HepG2 (cell line): ENCODE data around the gene S100P. TPM values are rescaled to one million over a fixed set of nuclear protein-coding genes. Genes with fewer than 3 reads are reported as not detected.

ENCODE experiments used
- ATAC-seq: fragments of 200-7000 bp; cut with Tn5 transposase; 3 replicates; pipeline ENCODE4 v1.9.1; 2020; ENCODE audit warnings: mild to moderate bottlenecking, moderate library complexity
- BruUV-seq: library from RNA; stranded (reverse); fragments of 400-500 nt; replicated peaks from 2 replicates; lab custom pipeline; 2021; lab: Mats Ljungman, UMichigan
- CTCF ChIA-PET: fragments of 300-600 bp; formaldehyde crosslinking; extraction: SDS; loops from one replicate; lab custom pipeline; 2021; ENCODE audit warnings: low total read pairs, inconsistent platforms, low intra/inter-chr PET ratio; lab: Yijun Ruan, JAX
- POLR2A ChIA-PET: fragments of 350-600 bp; sonication (Branson Sonifier 250); formaldehyde crosslinking; loops from one replicate; lab custom pipeline; 2020; ENCODE audit warnings: antibody characterized with exemption, inconsistent platforms; lab: Yijun Ruan, JAX
- DNase-seq: peaks from one replicate; pipeline ENCODE4 v3.0.0-alpha.2; 2015; ENCODE audit warnings: low spot score
- FAIRE-seq: peaks from 3 replicates; lab custom pipeline; 2011; peaks lifted over from hg19 to GRCh38; lab: Jason Lieb, UNC
- H2AFZ ChIP-seq: one replicate; pipeline ENCODE4 v1.6.1; 2011; ENCODE audit warnings: low read length, inconsistent platforms
- H3K27ac ChIP-seq: fragments of 300-600 bp; 3 replicates; pipeline ENCODE4 v1.8.0; 2011; ENCODE audit warnings: mixed run types, mild to moderate bottlenecking, mixed read lengths, low read length, inconsistent platforms; ENCODE audit not compliant: insufficient read depth; ENCODE audit errors: extremely low read length
- H3K27me3 ChIP-seq, 2 experiments: fragments of 200-600 bp in 1 of 2; 2 replicates in 1 of 2; 3 replicates in 1 of 2; pipeline versions ENCODE4 v1.6.0 to v1.8.0; 2011; ENCODE audit warnings: low read length in 2 of 2, mild to moderate bottlenecking in 2 of 2, moderate library complexity in 2 of 2, inconsistent platforms in 1 of 2; ENCODE audit not compliant: insufficient read depth in 2 of 2, control insufficient read depth in 1 of 2
- H3K36me3 ChIP-seq, 2 experiments: fragments of 200-600 bp in 1 of 2; replicated peaks in 1 of 2; 2 replicates in 1 of 2; 3 replicates in 1 of 2; pipeline versions ENCODE4 v1.5.1 to v1.8.0; 2011; ENCODE audit warnings: low read length in 2 of 2, inconsistent platforms in 1 of 2; ENCODE audit not compliant: insufficient read depth in 2 of 2, control insufficient read depth in 1 of 2
- H3K4me1 ChIP-seq: 2 replicates; pipeline ENCODE4 v1.5.1; 2012; ENCODE audit warnings: low read length, inconsistent platforms; ENCODE audit not compliant: insufficient read depth
- H3K4me2 ChIP-seq: 2 replicates; pipeline ENCODE4 v1.6.0; 2011; ENCODE audit warnings: low read depth, low read length, inconsistent platforms
- H3K4me3 ChIP-seq, 3 experiments: fragments of 200-600 bp in 1 of 3; sonication (generic), shearing (Covaris generic) in 1 of 3; replicated peaks in 1 of 3; 2 replicates each; pipeline ENCODE4 v1.5.1; 2011 to 2016; ENCODE audit warnings: low read length in 3 of 3, inconsistent platforms in 2 of 3, low read depth in 2 of 3, mild to moderate bottlenecking in 2 of 3, control low read depth in 1 of 3, mixed read lengths in 1 of 3; ENCODE audit not compliant: insufficient read depth in 1 of 3
- H3K79me2 ChIP-seq: one replicate; pipeline ENCODE4 v1.6.1; 2011; ENCODE audit warnings: low read length, inconsistent platforms; ENCODE audit not compliant: insufficient read depth
- H3K9ac ChIP-seq: 2 replicates; pipeline ENCODE4 v1.6.0; 2011; ENCODE audit warnings: mild to moderate bottlenecking, low read depth, low read length, inconsistent platforms; ENCODE audit not compliant: insufficient read depth
- H3K9me3 ChIP-seq: 2 replicates; pipeline ENCODE4 v1.5.1; 2012; ENCODE audit warnings: mild to moderate bottlenecking, low read length
- H4K20me1 ChIP-seq: 2 replicates; pipeline ENCODE4 v1.6.0; 2011; ENCODE audit warnings: inconsistent platforms, mild to moderate bottlenecking, low read length, moderate library complexity; ENCODE audit not compliant: insufficient read depth
- ATF7-NPFF ChIP-seq: sonication (generic); formaldehyde crosslinking; IDR thresholded peaks from 2 replicates; pipeline ENCODE4 v1.8.1; 2023; ENCODE audit warnings: mild to moderate bottlenecking, low read depth, missing genetic modification reagents, moderate library complexity
- GLI4 ChIP-seq: sonication (generic); formaldehyde crosslinking; IDR thresholded peaks from 2 replicates; pipeline ENCODE4 v1.5.1; 2020; ENCODE audit warnings: missing genetic modification reagents, mild to moderate bottlenecking, moderate library complexity, borderline replicate concordance
- JARID2 ChIP-seq: sonication (generic); formaldehyde crosslinking; IDR thresholded peaks from 2 replicates; pipeline ENCODE4 v1.8.1; 2023; ENCODE audit warnings: missing genetic modification reagents, inconsistent platforms; ENCODE audit not compliant: insufficient replicate concordance
- RAD21 ChIP-seq: fragments of 450-650 bp; formaldehyde crosslinking; IDR thresholded peaks from 2 replicates; pipeline ENCODE4 v1.5.0; 2020; ENCODE audit warnings: mild to moderate bottlenecking
- RBFOX2 ChIP-seq: fragments of 200-400 bp; formaldehyde crosslinking; IDR thresholded peaks from 2 replicates; pipeline ENCODE4 v1.6.1; 2017; ENCODE audit warnings: low read depth, mild to moderate bottlenecking, low read length
- SP5 ChIP-seq: IDR thresholded peaks from 2 replicates; pipeline ENCODE4 v1.6.1; 2016; ENCODE audit warnings: low read depth, borderline replicate concordance
- SSRP1 ChIP-seq: IDR thresholded peaks from 2 replicates; pipeline ENCODE4 v1.6.1; 2016; ENCODE audit warnings: control low read depth
- TRIM22 ChIP-seq: fragments of 450-650 bp; IDR thresholded peaks from 2 replicates; pipeline ENCODE4 v1.6.1; 2017
- ZFX ChIP-seq: sonication (generic); formaldehyde crosslinking; IDR thresholded peaks from 2 replicates; pipeline ENCODE4 v1.4.0; 2020; ENCODE audit warnings: mild to moderate bottlenecking, low read depth, missing genetic modification reagents, moderate library complexity
- ZMAT3 ChIP-seq: sonication (generic); formaldehyde crosslinking; conservative IDR thresholded peaks from 2 replicates; pipeline ENCODE4 v1.7.0; 2021; ENCODE audit warnings: missing genetic modification reagents
- ZNF280D ChIP-seq: sonication (generic); formaldehyde crosslinking; IDR thresholded peaks from 2 replicates; pipeline ENCODE4 v1.5.1; 2020; ENCODE audit warnings: mild to moderate bottlenecking, missing genetic modification reagents
- ZNF564 ChIP-seq: sonication (generic); formaldehyde crosslinking; IDR thresholded peaks from 2 replicates; pipeline ENCODE4 v1.8.1; 2023; ENCODE audit warnings: mild to moderate bottlenecking, missing genetic modification reagents
- ZNF572 ChIP-seq: sonication (generic); formaldehyde crosslinking; IDR thresholded peaks from 2 replicates; pipeline ENCODE4 v1.5.1; 2020; ENCODE audit warnings: mild to moderate bottlenecking, missing genetic modification reagents
- ZNF605 ChIP-seq: sonication (generic); formaldehyde crosslinking; IDR thresholded peaks from 2 replicates; pipeline ENCODE4 v1.8.0; 2022; ENCODE audit warnings: mild to moderate bottlenecking, missing genetic modification reagents
- ZNF616 ChIP-seq: sonication (generic); formaldehyde crosslinking; IDR thresholded peaks from 2 replicates; pipeline ENCODE4 v1.5.0; 2020; ENCODE audit warnings: low read depth, mild to moderate bottlenecking, missing genetic modification reagents
- ZNF772 ChIP-seq: sonication (generic); formaldehyde crosslinking; IDR thresholded peaks from 2 replicates; pipeline ENCODE4 v1.5.0; 2020; ENCODE audit warnings: mild to moderate bottlenecking, missing genetic modification reagents
- ZNF773 ChIP-seq: sonication (generic); formaldehyde crosslinking; IDR thresholded peaks from 2 replicates; pipeline ENCODE4 v1.4.0; 2020; ENCODE audit warnings: missing genetic modification reagents, borderline replicate concordance
- ZNF891 ChIP-seq: sonication (generic); formaldehyde crosslinking; IDR thresholded peaks from 2 replicates; pipeline ENCODE4 v1.5.0; 2020; ENCODE audit warnings: mild to moderate bottlenecking, missing genetic modification reagents
- WGBS: methylation state at CpG from one replicate; pipeline ENCODE4 v1.1.6; 2017; ENCODE audit warnings: low lambda C conversion rate; 5-methylcytosine and 5-hydroxymethylcytosine counted together
- in situ Hi-C: cut with HindIII; loops from 2 replicates; pipeline ENCODE4 v1.10.0; 2017; ENCODE audit warnings: low pct_unique_long_range_greater_than_20kb; ENCODE audit not compliant: extremely low pct_ligation_motif_present
- intact Hi-C: fragments of 100-400 bp; cut with micrococcal nuclease; formaldehyde crosslinking; loops from one replicate; pipeline ENCODE4 v1.10.0; 2022; ENCODE audit not compliant: unreplicated experiment
- polyA plus RNA-seq, 8 experiments: library from polyadenylated mRNA; depleted of rRNA in 3 of 8; stranded (reverse) in 7 of 8; unstranded in 1 of 8; fragments of >200 nt; fragmentation: Illumina TruSeq in 4 of 8; extraction: Trizol in 4 of 8; gene quantifications; 2 replicates each; pipeline versions ENCODE4 v1.2.1 to v1.2.3, GENCODE V29; 2011 to 2016; ENCODE audit warnings: low read depth in 4 of 8, missing spikeins in 1 of 8, mixed read lengths in 1 of 8; ENCODE audit not compliant: insufficient read depth in 1 of 8
- total RNA-seq, 5 experiments: library from RNA; depleted of rRNA; stranded (reverse); fragments of >200 nt; fragmentation: Illumina TruSeq; extraction: Trizol; gene quantifications; 2 replicates each; pipeline ENCODE4 v1.2.3, GENCODE V29; 2016; ENCODE audit warnings: low read depth in 1 of 5
- TF ChIP-seq, protein P1 (sequence below): sonication (generic); formaldehyde crosslinking; IDR thresholded peaks from 2 replicates; pipeline ENCODE4 v1.5.0; 2020; ENCODE audit warnings: missing genetic modification reagents

Gene S100P
- total and polyA plus RNA-seq, 2 of the 13 experiments (the other 11 are each of a cell fraction or from before 2014, with no cell fraction given), result 278 to 1,649 TPM

- Histone ChIP-seq H4K20me1 (0 out of 2 replicates have a peak, but pooled peaks cover 8% of the 10 kb centered on the region), H3K4me3 (peak within 1 kb of the TSS; percentile 83 to 93 (median 88)), H3K27me3 (no peaks in the 10 kb centered on the region), H3K36me3 (no peaks in the 10 kb centered on the region), H3K27ac (peak within 1 kb of the TSS; percentile 79), H3K4me1 (peaks cover 45% of the 10 kb centered on the region), H3K9ac (peak within 1 kb of the TSS; percentile 91), H3K4me2 (peak within 1 kb of the TSS; percentile 99), H2AFZ (peak within 1 kb of the TSS; percentile 98), H3K79me2 (peaks cover 22% of the 10 kb centered on the region), H3K9me3 (no peaks in the 10 kb centered on the region)
- ATAC-seq, result peak; percentile 79
- in situ Hi-C loops (no loop called here), intact Hi-C loops (no loop called here)
- TSS peak; percentile 84 for BruUV-seq
- peak; percentile 80 for DNase-seq
- WGBS, result 1% methylated on average over 26 of the region's 109 CpGs
- POLR2A ChIA-PET, result interaction anchor here (0.6 to 4.0 kb wide), 22 partner anchors 9 to 318 kb away, joined by 3 to 23 read pairs (median 4); partner anchors contain the start of genes MRFAP1, S100P and TBC1D14
- peak; percentile 80 for FAIRE-seq
- CTCF ChIA-PET, result no interaction called here
- TF ChIP-seq SSRP1 (no peak), ZNF772 (CRISPR knock-in tag) (0 out of 2 replicates have a peak, but pooled peaks have one; percentile 47), SP5 (no peak), RAD21 (CRISPR knock-in tag) (peak; percentile 66), ZNF605 (0 out of 2 replicates have a peak, but pooled peaks have one; percentile 32), RBFOX2 (peak; percentile 99), ZNF773 (CRISPR knock-in tag) (no peak), JARID2 (CRISPR knock-in tag) (no peak), ZNF891 (CRISPR knock-in tag) (peak; percentile 81), ZNF564 (CRISPR knock-in tag) (no peak; the same call in none of the 2 replicates), TRIM22 (no peak), GLI4 (CRISPR knock-in tag) (no peak), ZFX (peak; percentile 87), ATF7-NPFF (peak; percentile 68; the same call in 1 of the 2 replicates), ZNF280D (CRISPR knock-in tag) (peak; percentile 53; the same call in 1 of the 2 replicates), ZNF616 (CRISPR knock-in tag) (peak; percentile 55), ZNF572 (CRISPR knock-in tag) (no peak), ZMAT3 (peak; percentile 50; the same call in 1 of the 2 replicates)
- TF ChIP-seq, protein P1, sequence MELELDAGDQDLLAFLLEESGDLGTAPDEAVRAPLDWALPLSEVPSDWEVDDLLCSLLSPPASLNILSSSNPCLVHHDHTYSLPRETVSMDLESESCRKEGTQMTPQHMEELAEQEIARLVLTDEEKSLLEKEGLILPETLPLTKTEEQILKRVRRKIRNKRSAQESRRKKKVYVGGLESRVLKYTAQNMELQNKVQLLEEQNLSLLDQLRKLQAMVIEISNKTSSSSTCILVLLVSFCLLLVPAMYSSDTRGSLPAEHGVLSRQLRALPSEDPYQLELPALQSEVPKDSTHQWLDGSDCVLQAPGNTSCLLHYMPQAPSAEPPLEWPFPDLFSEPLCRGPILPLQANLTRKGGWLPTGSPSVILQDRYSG (CRISPR knock-in tag), result no peak; the same call in 1 of the 2 replicates
These were observed 22.6 kb downstream of the S100P start, which contains the start of gene BLOC1S4 for GRCh38 chr4:6716018-6716911. BLOC1S4 (plus strand) TSS chr4:6716174; CDS start chr4:6716210, 36 bp downstream.
